NCI-H2081 (cell line): ENCODE measurements around the gene NUBPL.
"Not testable (repeated sequence)": the region's sequence is repeated elsewhere in the genome, so short reads cannot be mapped to it uniquely, and the experiment has no call there.

Experiments used
- DNase-seq, 2 experiments: peaks; one replicate each; lab custom pipeline; 2025; lab: John Stamatoyannopoulos, UW

Gene NUBPL

DNA sequence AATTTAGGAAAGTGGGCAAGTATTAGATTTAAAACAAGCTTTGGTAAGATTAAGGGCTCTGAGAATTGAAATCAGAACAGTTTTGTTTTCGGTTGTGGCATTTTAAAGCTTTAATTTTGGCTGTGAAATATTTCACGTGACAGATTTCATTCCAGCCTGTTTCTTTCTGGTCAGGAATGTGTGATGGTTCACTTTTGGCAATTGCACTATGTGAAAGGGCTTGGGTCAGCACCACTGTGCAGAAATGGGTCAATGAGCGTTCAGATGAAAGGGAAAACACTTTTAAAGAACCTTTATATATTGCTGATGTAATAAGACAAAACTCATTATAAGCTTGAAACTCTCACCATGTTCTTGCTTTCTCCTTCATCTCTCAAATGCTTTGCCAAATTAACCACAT lies 17.1 kb downstream of the NUBPL start:
- DNase-seq: no peak

DNA sequence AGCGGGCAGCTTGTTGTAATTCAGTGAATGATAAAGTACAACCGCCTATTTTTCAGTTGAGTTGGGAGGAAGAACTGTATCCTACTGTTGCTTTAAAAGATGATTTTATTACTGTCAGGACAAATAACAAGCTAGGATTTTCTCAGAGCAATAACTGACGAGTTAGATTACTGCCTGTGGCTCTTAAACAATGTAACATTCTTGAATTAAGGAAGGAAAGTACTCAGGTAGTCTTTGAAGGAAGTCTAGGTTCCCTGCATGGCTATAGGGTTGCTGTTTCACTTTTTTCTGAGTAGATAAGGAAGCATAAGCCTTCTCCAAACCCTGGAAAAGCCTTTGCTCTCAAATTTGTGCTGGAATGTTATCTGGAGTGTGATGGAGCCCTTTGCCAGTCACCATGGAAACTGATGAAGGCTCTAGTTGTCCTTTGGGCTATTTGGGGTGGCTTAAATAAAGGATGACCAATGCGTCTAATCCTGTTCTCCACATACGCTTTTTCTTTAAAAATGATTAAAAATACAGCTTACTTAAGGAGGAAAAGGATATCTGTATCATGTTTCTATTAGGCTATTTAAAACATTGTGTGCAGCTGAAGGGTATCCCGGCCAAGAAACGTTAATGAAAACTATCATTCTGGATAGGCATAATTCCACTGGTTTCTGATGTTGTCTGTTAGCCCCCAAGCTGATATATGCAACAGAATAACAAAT lies 17.7 kb downstream of the NUBPL start:
- DNase-seq: no peak

DNA sequence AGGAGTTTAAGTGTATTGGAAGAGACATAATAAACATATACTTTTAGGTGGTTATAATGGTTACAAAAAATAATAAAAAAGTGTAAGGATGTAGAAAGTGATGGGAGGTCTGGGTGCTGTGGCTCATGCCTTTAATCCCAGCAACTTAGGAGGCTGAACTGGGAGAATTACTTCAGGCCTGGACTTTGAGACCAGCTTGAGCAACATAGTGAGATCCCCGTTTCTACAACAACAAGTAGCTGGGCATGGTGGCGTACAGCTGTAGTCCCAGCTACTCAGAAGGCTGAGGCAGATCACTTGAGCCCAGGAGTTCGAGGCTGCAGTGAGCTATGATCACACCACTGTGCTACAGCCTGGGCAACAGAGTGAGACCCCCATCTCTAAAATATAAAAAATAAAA lies 19.0 kb downstream of the NUBPL start:
- no peak for DNase-seq

DNA sequence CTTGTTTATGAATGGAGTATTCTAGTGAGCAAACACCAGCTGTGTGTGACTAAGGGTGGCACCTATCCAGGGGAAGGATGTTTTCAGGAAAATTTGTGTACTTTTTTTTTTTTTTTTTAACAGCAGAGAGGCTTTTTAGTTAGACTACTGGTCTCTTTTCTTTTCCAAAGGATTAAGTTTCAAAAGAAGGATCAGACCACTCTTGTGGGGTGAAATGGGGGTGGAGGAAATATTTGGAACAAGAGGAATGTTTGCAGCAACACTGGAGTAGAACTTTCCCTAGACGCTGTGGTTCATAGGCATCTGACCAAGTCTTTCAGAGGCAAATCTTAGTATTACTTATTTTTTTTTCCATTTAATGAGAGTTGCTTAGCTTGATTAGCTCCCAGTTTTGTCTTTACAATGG lies 21.1 kb downstream of the NUBPL start:
- no peak for DNase-seq

DNA sequence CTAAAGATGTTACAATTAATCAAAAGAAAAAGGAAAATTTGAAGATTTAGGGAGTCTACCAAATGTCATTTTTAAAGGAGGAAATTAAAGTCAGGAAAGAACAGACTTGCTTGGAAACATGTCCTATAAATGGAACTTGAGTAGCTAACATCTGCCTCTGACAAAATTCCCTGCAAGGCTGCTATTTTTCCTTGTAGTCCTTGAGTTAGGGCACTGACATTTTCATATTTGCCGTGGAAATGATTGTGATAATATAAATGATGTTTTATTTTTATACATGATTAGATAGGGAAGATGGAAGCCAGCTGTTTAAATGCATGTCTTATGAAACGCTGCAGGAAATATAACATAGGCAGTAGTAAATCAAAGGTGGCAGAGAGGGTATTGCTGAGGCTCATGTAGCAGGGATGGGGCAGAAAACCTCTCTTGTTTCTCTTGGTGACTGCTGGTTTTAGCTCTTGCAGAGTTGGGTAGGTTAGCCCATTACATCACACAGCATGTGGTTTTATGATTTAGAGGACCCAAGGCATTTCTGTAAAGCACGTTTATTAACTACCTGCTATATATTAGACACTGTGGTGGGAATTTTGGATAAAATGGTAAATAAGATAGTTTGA lies 21.7 kb downstream of the NUBPL start:
- DNase-seq: no peak

DNA sequence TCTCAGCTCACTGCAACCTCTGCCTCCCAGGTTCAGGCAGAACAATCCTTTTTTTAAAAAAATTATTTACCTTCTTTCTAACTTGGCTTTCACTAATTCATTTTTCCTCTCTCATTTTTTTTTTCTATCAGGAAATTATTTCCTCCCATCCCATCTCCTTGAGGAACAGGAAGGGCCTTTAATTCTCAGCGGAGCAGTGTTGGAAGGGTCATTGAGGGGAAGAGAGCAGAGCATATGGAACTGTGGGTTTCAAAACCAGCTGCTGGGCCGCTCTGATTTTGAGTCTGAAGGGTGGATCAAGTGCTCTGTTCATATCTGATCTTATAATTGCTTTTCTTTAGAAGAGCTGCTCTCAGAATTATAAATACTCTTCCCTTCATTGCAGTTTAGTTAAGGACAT lies 29.0 kb downstream of the NUBPL start:
- DNase-seq: no peak

DNA sequence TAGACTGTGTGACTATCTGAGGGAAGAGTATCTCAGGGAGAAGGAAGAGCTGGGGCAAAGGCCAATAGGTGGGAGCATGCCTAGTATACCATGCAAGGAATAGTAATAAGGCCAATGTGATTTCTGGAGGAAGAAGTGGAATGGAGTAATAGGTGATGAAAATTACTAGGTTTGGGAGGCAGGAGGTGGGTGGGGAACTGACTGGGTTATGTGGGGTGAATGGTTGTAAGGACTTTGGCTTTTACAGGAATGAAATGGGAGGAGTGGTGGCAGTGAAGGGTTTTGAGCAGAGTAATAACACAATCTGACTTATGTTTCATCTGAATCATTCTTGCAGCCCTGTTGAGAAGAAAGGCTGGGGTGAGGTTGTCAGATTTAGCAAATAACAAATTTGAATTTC lies 30.9 kb downstream of the NUBPL start:
- no peak for DNase-seq

DNA sequence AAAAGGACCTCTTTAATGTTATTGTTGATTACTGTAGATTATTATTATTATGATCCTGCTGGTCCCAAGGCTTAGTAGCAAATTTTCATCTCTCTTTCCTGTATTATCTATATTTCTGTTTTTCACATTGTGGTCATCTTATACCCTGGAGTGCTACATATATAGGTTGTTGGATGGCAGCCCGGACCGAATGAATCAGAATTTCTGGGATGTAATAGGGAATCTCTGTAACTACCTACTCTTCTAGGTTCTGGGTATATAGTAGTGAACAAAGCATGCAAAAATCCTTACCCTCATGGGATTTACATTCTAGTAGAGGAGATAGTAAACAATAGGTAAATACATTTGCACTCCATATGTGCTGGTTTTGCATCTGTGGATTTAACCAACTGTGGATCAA lies 31.4 kb downstream of the NUBPL start:
- no peak for DNase-seq

DNA sequence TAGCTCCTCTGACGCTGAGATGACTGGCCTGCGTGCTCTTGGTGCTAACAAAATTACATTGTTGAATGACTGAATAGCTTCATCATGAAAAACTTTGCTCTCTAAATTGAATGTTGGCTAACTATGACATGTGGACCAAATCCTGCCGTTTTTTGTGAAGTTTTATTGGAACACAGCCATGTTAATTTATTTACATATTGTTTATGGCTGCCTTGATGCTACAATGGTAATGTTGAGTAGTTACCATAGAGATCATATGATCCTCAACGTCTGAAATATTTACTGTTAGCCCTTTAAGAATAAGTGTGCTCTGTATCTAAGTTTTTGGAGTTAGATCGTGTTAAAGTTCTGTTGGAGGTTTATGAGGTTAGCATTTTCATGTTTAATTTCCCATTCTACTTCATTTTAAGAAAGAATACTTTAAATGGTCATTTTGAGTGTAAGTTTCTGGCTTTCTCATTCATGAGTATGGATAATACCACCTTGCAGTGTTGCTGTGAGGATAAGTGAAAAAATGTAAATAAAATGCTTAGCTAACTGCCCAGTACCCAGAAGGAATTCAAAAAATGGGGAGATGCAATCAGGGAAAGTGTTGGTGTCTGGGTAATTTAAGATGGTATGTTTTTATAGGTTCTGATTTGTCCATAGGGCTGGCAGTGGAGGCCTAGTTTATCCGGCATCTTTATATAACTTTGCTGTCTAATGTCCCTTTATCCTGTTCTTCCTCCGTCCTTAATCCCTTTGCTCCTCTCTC lies 35.3 kb downstream of the NUBPL start:
- DNase-seq: no peak

DNA sequence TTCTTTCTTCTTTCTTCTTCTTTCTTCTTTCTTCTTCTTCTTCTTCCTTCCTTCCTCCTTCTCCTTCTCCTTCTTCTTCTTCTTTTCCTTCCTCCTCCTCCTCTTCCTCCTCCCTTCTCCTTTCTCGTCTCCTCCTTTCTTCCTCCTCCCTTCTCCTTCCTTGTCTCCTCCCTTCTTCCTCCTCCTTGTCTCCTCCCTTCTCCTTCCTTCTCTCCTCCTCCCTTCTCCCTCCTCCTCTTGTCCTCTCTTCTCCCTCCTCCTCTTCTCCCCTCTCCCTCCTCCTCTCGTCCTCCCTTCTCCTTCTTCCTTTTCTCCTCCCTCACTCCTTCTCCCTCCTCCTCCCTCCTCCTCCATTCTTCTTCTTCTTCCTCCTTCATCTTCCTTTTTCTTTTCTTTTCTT lies 44.5 kb downstream of the NUBPL start:
- no peak for DNase-seq

DNA sequence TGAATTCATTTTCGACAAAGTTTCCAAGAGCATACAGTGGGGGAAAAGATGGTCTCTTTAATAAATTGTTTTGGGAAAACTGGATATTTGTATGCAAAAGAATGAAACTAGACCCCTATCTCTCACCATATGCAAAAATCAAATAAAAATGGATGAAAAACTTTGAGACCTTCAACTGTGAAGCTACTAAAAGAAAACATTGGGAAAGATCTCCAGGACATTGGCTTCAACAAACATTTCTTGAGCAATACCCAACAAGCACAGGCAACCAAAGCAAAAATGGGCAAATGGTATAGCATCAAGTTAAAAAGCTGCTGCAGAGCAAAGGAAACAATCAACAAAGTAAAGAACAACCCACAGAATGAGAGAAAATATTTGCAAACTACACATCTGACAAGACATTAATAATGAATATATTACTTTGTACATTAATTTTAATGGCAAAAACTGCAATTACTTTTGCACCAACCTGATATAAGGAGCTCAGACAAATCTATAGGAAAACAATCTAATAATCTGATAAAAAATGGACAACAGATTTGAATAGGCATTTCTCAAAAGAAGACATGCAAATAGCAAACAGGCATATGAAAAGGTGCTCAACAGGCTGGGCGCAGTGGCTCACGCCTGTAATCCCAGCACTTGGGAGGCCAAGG lies 50.7 kb downstream of the NUBPL start:
- no peak for DNase-seq

DNA sequence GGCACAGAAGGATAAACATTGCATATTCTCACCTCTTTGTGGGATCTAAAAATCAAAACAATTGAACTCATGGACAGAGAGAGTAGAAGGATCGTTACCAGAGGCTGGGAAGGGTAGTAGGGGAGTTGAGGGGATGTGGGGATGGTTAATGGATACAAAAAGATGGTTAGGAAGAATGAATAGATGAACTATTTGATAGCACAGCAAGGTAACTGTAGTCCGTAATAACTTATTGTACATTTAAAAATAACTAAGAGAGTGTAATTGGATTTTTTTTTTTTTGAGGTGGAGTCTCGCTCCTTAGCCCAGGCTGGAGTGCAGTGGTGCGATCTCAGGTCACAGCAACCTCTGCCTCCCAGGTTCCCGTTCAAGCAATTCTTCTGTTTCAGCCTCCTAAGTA lies 52.0 kb downstream of the NUBPL start:
- DNase-seq: no peak

DNA sequence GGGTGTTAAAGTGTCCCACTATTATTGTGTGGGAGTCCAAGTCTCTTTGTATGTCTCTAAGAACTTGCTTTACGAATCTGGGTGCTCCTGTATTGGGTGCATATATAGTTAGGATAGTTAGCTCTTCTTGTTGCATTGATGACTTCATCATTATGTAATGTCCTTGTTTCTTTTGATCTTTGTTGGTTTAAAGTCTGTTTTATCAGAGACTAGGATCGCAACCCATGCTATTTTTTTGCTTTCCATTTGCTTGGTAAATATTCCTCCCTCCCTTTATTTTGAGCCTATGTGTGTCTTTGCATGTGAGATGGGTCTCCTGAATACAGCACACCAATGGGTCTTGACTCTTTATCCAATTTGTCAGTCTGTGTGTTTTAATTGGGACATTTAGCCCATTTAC lies 57.7 kb downstream of the NUBPL start:
- not testable (repeated sequence) for DNase-seq

DNA sequence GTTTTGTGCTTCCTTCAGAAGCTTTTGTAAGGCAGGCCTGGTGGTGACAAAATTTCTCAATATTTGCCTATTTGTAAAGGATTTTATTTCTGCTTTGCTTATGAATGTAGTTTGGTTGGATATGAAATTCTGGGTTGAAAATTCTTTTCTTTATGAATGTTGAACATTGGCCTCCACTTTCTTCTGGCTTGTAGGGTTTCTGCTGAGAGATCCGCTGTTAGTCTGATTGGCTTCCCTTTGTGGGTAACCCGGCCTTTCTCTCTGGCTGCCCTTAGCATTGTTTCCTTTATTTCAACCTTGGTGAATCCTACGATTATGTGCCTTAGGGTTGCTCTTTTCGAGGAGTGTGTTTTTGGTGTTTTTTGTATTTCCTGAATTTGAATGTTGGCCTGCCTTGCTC lies 58.2 kb downstream of the NUBPL start:
- DNase-seq: no peak

DNA sequence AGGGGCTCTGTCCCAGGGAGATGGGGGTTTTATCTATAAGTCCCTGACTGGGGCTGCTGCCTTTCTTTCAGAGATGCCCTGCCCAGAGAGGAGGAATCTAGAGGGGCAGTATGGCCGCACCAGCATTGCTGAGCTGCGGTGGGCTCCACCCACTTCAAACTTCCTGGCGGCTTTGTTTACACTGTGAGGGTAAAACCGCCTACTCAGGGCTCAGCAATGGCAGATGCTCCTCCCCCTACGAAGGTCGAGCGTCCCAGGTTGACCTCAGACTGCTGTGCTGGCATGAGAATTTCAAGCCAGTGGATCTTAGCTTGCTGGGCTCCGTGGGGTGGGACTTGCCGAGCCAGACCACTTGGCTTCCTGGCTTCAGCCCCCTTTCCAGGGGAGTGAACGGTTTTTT lies 59.7 kb downstream of the NUBPL start:
- DNase-seq: not testable (repeated sequence)

DNA sequence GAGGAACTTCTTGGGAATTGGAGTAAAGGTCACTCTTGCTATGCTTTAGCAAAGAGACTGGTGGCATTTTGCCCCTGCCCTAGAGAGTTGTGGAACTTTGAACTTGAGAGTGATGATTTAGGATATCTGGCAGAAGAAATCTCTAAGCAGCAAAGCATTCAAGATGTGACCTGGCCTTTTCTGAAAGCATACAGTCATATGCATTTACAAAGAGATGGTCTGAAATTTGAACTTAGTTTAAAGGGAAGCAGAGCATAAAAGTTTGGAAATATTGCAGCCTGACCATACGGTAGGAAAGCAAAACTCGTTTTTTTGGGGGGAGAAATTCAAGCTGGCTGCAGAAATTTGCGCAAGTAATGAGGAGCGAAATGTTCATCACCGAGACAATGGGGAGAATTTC lies 60.9 kb downstream of the NUBPL start:
- DNase-seq: no peak

DNA sequence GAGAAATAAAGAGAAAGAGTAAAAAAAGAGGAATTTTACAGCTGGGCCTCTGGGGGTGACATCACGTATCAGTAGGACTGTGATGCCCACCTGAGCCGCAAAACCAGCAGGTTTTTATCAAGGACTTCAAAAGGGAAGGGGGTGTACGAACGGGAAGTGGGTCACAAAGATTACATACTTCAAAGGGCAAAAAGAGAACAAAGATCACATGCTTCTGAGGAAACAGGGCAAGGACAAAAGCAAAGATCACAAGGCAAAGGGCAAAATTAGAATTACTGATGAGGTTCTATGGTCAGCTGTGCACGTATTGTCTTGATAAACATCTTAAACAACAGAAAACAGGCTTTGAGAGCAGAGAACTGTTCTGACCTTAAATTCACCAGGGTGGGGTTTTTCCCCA lies 91.7 kb downstream of the NUBPL start:
- not testable (repeated sequence) for DNase-seq

DNA sequence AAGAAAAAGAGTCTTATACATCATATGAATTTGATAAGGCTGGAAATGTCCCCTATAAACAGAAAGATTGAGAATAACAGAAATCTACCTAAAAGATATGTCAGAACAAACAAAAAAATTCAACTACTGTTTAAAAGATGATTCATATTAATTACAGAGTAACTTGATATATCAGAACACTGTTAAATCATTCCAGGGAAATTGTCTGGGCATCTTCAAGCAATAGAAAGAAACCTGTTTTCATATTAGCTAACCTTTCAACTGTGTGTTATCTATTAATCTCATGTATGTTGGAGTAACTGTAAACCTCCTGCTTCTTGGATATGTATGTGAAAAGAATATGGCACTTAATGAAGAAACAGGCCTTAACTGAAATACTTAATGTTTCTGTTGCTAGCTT lies 96.7 kb downstream of the NUBPL start:
- no peak for DNase-seq

DNA sequence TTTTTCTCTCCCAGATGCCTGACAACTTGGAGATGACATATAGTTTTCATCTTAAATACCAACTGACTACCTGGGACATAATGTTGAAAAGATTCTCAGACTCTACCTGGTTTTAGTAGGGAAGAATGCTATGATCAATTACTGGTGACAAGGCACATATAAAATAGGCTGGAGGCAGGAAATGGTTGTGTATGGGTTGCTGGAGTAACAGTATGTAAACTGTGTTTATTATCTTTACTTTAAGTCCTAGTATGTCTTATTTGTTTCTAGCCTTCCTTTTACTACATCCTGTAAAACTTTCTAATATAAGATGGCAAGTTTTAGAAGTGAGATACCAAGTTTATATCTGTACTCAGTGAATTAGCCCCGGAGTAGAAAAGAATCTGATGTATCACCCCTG lies 98.1 kb downstream of the NUBPL start:
- DNase-seq: no peak

DNA sequence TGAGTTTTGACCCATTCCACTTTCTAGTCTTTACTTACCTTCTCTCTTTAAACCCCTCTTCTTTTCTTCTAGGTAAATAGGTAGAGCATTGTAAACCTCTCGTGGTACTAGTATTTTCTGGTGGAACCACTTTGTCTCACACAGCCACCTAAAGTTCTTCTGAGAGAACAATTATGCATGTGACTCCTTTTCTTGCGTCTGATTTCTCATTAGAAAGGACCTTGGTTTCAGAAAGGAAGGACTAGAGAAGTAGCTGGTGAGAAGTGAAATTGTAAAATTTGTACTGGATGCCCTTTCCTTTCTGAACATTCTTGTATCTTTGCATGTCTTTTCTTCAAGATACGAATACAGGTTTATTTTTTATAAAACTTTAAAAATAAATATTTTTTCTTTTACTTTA lies 99.0 kb downstream of the NUBPL start:
- no peak for DNase-seq

DNA sequence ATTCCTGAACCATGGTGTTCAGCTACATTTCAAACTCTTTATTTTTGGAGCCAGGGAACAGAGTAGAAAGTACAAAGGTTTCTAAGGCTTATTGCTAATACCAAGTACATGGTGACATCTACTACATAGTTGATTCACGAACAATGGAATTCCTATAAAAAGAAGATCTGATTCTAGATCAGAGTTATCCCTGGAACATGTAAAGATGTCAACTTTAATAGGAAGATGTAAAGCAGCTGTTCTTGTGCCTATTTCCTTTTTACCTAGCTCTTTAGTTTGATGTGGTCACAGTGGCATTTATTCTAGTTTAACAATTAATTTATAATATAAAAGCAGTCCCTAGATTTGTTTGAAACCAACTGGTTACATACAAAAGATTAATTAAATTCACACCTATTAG lies 99.5 kb downstream of the NUBPL start:
- DNase-seq: no peak

DNA sequence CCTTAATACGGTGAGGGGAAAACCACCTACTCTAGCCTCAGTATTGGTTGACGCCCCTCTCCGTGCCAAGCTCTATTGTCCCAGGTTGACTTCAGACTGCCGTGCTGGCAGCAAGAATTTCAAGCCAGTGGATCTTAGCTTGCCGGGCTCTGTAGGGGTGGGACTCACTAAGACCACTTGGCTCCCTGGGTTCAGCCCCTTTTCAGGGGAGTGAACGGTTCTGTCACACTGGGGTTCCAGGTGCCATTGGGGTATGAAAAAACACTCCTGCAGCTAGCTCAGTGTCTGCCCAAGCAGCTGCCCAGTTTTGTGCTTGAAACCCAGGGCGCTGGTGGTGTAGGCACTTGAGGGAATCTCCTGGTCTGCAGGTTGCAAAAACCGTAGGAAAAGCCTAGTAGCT lies 107.1 kb downstream of the NUBPL start:
- DNase-seq: no peak

DNA sequence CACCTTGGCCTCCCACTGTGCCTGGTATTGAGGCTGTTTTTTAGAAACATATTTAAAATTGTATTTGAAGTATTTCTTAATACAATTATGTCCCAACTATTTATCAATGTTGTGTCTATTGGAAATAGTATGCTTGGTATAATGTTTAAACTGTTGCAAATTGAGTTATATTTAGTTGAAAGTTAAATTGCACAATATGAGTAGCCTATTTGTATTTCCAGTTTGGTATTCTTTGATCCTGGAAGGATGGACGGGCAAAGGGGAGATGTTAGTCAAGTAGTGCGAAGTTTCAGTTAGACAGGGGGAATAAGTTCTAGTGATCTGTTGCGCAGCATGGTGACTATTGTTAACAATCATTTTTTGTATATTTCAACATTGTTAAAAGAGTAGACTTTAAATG lies 111.5 kb downstream of the NUBPL start:
- no peak for DNase-seq
